CD14-positive monocyte (primary cell): ENCODE measurements around the gene SUV39H1. TPM values are rescaled to one million over a fixed set of nuclear protein-coding genes. Genes with fewer than 3 reads are reported as not detected.

Experiments
- DNase-seq, 3 donors: peaks; one replicate each; pipeline ENCODE4 v3.0.0-alpha.2; 2011 to 2022
- H2AFZ ChIP-seq: 2 replicates; pipeline ENCODE4 v1.6.0; 2012; ENCODE audit warnings: mild to moderate bottlenecking, low read depth, low read length, inconsistent platforms; ENCODE audit not compliant: insufficient read depth, poor library complexity, severe bottlenecking
- H3K27ac ChIP-seq, 2 donors: 1 replicate in 1 of 2; 2 replicates in 1 of 2; pipeline ENCODE4 v1.5.1; 2012 to 2013; ENCODE audit warnings: low read length in 2 of 2, control low read depth in 1 of 2, inconsistent platforms in 1 of 2, low read depth in 1 of 2, mild to moderate bottlenecking in 1 of 2
- H3K27me3 ChIP-seq, 2 donors: one replicate each; pipeline versions ENCODE4 v1.6.0 to v1.6.1; 2011 to 2013; ENCODE audit warnings: low read length in 2 of 2; ENCODE audit not compliant: control insufficient read depth in 2 of 2, insufficient read depth in 2 of 2
- H3K36me3 ChIP-seq, 2 donors: replicated peaks in 1 of 2; 1 replicate in 1 of 2; 2 replicates in 1 of 2; pipeline versions ENCODE4 v1.5.1 to v1.6.1; 2012 to 2013; ENCODE audit warnings: low read length in 2 of 2, control low read depth in 1 of 2, inconsistent platforms in 1 of 2, mild to moderate bottlenecking in 1 of 2; ENCODE audit not compliant: insufficient read depth in 2 of 2, control insufficient read depth in 1 of 2
- H3K4me1 ChIP-seq, 2 donors: 1 replicate in 1 of 2; 2 replicates in 1 of 2; pipeline versions ENCODE4 v1.5.1 to v1.6.1; 2012 to 2013; ENCODE audit warnings: low read length in 2 of 2, control low read depth in 1 of 2, inconsistent platforms in 1 of 2, mild to moderate bottlenecking in 1 of 2, moderate library complexity in 1 of 2; ENCODE audit not compliant: insufficient read depth in 2 of 2, control insufficient read depth in 1 of 2
- H3K4me2 ChIP-seq: replicated peaks from 2 replicates; pipeline ENCODE3; 2012; ENCODE audit warnings: low read length, moderate library complexity, mild to moderate bottlenecking; ENCODE audit not compliant: poor library complexity, severe bottlenecking; ENCODE audit errors: extremely low read depth
- H3K4me3 ChIP-seq, 3 experiments: fragments of 200-600 bp in 1 of 3; sonication (generic) in 1 of 3; replicated peaks in 1 of 3; 1 replicate in 2 of 3; 2 replicates in 1 of 3; pipeline ENCODE4 v1.5.1; 2011 to 2013; ENCODE audit warnings: low read length in 3 of 3, mild to moderate bottlenecking in 3 of 3, control low read depth in 2 of 3, low read depth in 2 of 3, inconsistent platforms in 1 of 3, moderate library complexity in 1 of 3
- H3K79me2 ChIP-seq: 2 replicates; pipeline ENCODE4 v1.6.0; 2012; ENCODE audit warnings: mild to moderate bottlenecking, control low read depth, inconsistent platforms, low read length, moderate library complexity; ENCODE audit not compliant: insufficient read depth
- H3K9ac ChIP-seq: 2 replicates; pipeline ENCODE4 v1.6.0; 2017; ENCODE audit warnings: low read length, mild to moderate bottlenecking; ENCODE audit not compliant: insufficient read depth, poor library complexity, severe bottlenecking
- H3K9me3 ChIP-seq, 2 donors: replicated peaks in 1 of 2; 1 replicate in 1 of 2; 2 replicates in 1 of 2; pipeline versions ENCODE4 v1.5.1 to v1.6.1; 2012 to 2013; ENCODE audit warnings: low read length in 2 of 2, control low read depth in 1 of 2; ENCODE audit not compliant: control insufficient read depth in 1 of 2, insufficient read depth in 1 of 2
- H4K20me1 ChIP-seq: 2 replicates; pipeline ENCODE4 v1.6.0; 2012; ENCODE audit warnings: mild to moderate bottlenecking, low read length, control low read depth, moderate library complexity; ENCODE audit not compliant: insufficient read depth
- H3K27ac Mint-ChIP-seq, 7 donors: one replicate each; pipeline ENCODE4 v1.8.0; 2020; ENCODE audit warnings: mild to moderate bottlenecking in 7 of 7, mixed read lengths in 7 of 7, moderate library complexity in 6 of 7, inconsistent platforms in 2 of 7
- H3K27me3 Mint-ChIP-seq, 3 donors: one replicate each; pipeline ENCODE4 v1.8.0; 2021 to 2022; ENCODE audit warnings: low read depth in 3 of 3, mild to moderate bottlenecking in 3 of 3, mixed read lengths in 3 of 3, moderate library complexity in 3 of 3, inconsistent platforms in 1 of 3
- H3K36me3 Mint-ChIP-seq, 2 donors: one replicate each; pipeline ENCODE4 v1.8.0; 2020; ENCODE audit warnings: mixed read lengths in 2 of 2, inconsistent platforms in 1 of 2, mild to moderate bottlenecking in 1 of 2
- H3K4me1 Mint-ChIP-seq: one replicate; pipeline ENCODE4 v1.8.0; 2020; ENCODE audit warnings: mild to moderate bottlenecking, mixed read lengths
- H3K4me3 Mint-ChIP-seq, 2 donors: one replicate each; pipeline ENCODE4 v1.8.0; 2020; ENCODE audit warnings: mild to moderate bottlenecking in 2 of 2, mixed read lengths in 2 of 2, moderate library complexity in 1 of 2
- H3K9me3 Mint-ChIP-seq, 7 donors: one replicate each; pipeline ENCODE4 v1.8.0; 2020 to 2022; ENCODE audit warnings: mixed read lengths in 7 of 7, mild to moderate bottlenecking in 6 of 7, moderate library complexity in 6 of 7, inconsistent platforms in 2 of 7
- CTCF ChIP-seq: fragments of 200-600 bp; IDR thresholded peaks from one replicate; pipeline ENCODE4 v1.8.0; 2022; ENCODE audit warnings: antibody characterized with exemption, mild to moderate bottlenecking
- WGBS: methylation state at CpG from one replicate; pipeline ENCODE4 v1.1.5; 2013; ENCODE audit warnings: missing lambda C conversion rate; ENCODE audit not compliant: insufficient coverage; 5-methylcytosine and 5-hydroxymethylcytosine counted together
- intact Hi-C, 2 donors: fragments of 100-400 bp; cut with micrococcal nuclease; formaldehyde crosslinking; loops; one replicate each; pipeline versions ENCODE4 v1.15.0 to v1.15.1; 2023
- polyA plus RNA-seq, 3 donors: library from polyadenylated mRNA; depleted of rRNA in 1 of 3; unstranded in 2 of 3; stranded (reverse) in 1 of 3; fragments of 300-500 nt in 2 of 3; fragments of >200 nt in 1 of 3; fragmentation: Illumina TruSeq in 2 of 3; gene quantifications; 1 replicate in 2 of 3; 2 replicates in 1 of 3; pipeline ENCODE4 v1.2.3, GENCODE V29; 2012 to 2021

The SUV39H1 gene
- polyA plus RNA-seq, 3 donors, result 2.8 to 3.4 (median 2.9) TPM

DNA sequence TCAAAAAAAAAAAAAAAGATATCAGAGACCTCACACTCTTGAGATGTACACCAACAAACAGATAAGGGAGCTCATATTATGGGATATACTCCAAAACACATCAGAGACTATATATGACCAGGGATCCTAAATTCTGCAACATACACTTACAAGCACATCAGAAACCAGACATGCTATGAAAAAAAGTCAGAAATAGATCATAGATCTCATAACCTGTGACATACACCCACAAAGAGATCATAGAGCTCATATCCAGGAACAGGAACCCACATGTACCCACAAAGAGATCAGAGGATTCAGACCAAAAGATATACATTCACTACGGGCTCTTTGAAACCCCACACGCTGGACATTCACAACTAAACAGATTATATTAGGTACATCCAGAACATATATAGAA, 30.1 kb downstream of the SUV39H1 start:
- H3K4me1 ChIP-seq, result no peaks in the 10 kb centered on the region
- H3K27ac ChIP-seq, result no peak overlapping the region
- H4K20me1 ChIP-seq, result no peaks in the 10 kb centered on the region
- H3K4me3 ChIP-seq, result no peak overlapping the region
- no peak overlapping the region for H3K9ac ChIP-seq
- DNase-seq, result no peak
- WGBS, result no CpG with 5 or more reads among the region's 2 CpGs
- H3K9me3 ChIP-seq, result no peaks in the 10 kb centered on the region
- no peak overlapping the region for H3K27ac Mint-ChIP-seq
- H3K27me3 ChIP-seq, result peaks cover 0 to 2% of the 10 kb centered on the region in 2 donors
- no peak overlapping the region for H3K4me3 Mint-ChIP-seq
- H3K4me2 ChIP-seq, result no peak overlapping the region
- peaks cover 0 to 1% (median 0%) of the 10 kb centered on the region in 3 donors for H3K27me3 Mint-ChIP-seq
- no peaks in the 10 kb centered on the region for H3K4me1 Mint-ChIP-seq
- no peaks in the 10 kb centered on the region for H3K36me3 ChIP-seq
- no peaks in the 10 kb centered on the region for H3K79me2 ChIP-seq
- no peak for TF ChIP-seq CTCF
- intact Hi-C loops, result no loop called here
- H3K36me3 Mint-ChIP-seq, result no peaks in the 10 kb centered on the region
- H2AFZ ChIP-seq, result no peak overlapping the region
- no peaks in the 10 kb centered on the region for H3K9me3 Mint-ChIP-seq

DNA sequence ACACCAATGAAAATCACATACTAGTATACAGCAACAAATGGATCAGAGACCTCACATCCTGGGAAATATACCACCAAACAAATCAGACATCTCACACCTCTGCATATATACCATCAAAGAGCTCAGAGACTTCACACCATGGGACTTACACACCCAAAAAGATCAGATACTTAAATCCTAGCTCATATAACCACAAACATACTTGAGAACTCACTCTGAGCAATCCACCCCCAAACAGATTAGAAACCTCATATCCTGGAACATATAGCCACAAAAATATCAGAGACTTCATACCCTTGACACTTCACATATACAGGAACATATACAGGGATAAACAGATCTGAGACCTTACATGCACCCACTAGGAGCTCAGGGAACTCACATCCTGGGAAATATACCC, 32.1 kb downstream of the SUV39H1 start:
- H3K4me3 ChIP-seq, result no peak overlapping the region
- no peaks in the 10 kb centered on the region for H3K9me3 ChIP-seq
- H3K27me3 ChIP-seq, result peaks cover 0 to 2% of the 10 kb centered on the region in 2 donors
- no peaks in the 10 kb centered on the region for H3K79me2 ChIP-seq
- H3K27ac Mint-ChIP-seq, result no peak overlapping the region
- no peaks in the 10 kb centered on the region for H3K4me1 ChIP-seq
- no peak overlapping the region for H3K27ac ChIP-seq
- H3K36me3 ChIP-seq, result no peaks in the 10 kb centered on the region
- no peak for DNase-seq
- no peak overlapping the region for H2AFZ ChIP-seq
- no peak overlapping the region for H3K9ac ChIP-seq
- no peaks in the 10 kb centered on the region for H4K20me1 ChIP-seq
- no peak overlapping the region for H3K4me3 Mint-ChIP-seq
- no peak overlapping the region for H3K4me2 ChIP-seq
- TF ChIP-seq CTCF, result no peak
- intact Hi-C loops, result no loop called here
- no peaks in the 10 kb centered on the region for H3K4me1 Mint-ChIP-seq
- H3K27me3 Mint-ChIP-seq, result peaks cover 0 to 3% (median 0%) of the 10 kb centered on the region in 3 donors
- no peaks in the 10 kb centered on the region for H3K9me3 Mint-ChIP-seq
- no peaks in the 10 kb centered on the region for H3K36me3 Mint-ChIP-seq
